Measurements from ENCODE around the gene SHB. TPM values are rescaled to one million over a fixed set of nuclear protein-coding genes. Genes with fewer than 3 reads are reported as not detected.

The SHB gene
- total and polyA plus RNA-seq, 2 of the 8 experiments (the other 6 are each of a cell fraction or from before 2014, with no cell fraction given), result 4.1 to 12.6 TPM

DNA sequence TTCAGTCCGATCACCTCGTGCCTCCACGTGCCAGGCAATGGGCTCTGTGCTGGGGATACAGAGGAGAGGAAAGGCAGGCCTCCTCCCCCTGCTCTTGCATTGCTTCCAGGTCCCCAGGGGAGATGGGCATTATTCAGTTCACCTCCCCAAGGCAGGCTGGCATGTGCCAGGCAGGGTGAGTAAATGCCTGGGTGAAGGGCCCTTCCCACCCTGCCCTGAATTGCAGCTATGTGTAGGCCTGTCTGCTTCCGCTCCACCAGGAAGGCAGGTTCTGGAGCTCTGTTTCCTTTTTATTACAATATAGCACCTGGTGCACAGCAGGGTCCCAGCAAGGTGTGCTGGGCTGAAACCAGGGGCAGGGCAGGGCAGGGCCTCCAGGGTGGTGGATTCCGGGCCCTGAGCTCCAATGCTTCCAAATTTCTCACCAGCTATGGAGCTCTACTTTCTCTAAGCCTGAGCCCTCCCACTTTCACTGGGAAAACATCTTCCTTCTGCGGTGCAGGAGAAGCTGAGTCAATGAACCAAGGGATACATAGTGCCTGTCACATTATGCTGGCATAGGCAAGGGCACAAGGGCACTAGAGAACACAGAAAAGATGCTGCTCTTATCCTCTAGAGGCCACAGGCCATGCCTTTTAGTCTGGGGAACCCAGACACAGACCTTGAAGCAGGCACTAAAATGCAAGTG lies 42.0 kb downstream of the SHB start (continued):
- TF ChIP-seq, protein P1, sequence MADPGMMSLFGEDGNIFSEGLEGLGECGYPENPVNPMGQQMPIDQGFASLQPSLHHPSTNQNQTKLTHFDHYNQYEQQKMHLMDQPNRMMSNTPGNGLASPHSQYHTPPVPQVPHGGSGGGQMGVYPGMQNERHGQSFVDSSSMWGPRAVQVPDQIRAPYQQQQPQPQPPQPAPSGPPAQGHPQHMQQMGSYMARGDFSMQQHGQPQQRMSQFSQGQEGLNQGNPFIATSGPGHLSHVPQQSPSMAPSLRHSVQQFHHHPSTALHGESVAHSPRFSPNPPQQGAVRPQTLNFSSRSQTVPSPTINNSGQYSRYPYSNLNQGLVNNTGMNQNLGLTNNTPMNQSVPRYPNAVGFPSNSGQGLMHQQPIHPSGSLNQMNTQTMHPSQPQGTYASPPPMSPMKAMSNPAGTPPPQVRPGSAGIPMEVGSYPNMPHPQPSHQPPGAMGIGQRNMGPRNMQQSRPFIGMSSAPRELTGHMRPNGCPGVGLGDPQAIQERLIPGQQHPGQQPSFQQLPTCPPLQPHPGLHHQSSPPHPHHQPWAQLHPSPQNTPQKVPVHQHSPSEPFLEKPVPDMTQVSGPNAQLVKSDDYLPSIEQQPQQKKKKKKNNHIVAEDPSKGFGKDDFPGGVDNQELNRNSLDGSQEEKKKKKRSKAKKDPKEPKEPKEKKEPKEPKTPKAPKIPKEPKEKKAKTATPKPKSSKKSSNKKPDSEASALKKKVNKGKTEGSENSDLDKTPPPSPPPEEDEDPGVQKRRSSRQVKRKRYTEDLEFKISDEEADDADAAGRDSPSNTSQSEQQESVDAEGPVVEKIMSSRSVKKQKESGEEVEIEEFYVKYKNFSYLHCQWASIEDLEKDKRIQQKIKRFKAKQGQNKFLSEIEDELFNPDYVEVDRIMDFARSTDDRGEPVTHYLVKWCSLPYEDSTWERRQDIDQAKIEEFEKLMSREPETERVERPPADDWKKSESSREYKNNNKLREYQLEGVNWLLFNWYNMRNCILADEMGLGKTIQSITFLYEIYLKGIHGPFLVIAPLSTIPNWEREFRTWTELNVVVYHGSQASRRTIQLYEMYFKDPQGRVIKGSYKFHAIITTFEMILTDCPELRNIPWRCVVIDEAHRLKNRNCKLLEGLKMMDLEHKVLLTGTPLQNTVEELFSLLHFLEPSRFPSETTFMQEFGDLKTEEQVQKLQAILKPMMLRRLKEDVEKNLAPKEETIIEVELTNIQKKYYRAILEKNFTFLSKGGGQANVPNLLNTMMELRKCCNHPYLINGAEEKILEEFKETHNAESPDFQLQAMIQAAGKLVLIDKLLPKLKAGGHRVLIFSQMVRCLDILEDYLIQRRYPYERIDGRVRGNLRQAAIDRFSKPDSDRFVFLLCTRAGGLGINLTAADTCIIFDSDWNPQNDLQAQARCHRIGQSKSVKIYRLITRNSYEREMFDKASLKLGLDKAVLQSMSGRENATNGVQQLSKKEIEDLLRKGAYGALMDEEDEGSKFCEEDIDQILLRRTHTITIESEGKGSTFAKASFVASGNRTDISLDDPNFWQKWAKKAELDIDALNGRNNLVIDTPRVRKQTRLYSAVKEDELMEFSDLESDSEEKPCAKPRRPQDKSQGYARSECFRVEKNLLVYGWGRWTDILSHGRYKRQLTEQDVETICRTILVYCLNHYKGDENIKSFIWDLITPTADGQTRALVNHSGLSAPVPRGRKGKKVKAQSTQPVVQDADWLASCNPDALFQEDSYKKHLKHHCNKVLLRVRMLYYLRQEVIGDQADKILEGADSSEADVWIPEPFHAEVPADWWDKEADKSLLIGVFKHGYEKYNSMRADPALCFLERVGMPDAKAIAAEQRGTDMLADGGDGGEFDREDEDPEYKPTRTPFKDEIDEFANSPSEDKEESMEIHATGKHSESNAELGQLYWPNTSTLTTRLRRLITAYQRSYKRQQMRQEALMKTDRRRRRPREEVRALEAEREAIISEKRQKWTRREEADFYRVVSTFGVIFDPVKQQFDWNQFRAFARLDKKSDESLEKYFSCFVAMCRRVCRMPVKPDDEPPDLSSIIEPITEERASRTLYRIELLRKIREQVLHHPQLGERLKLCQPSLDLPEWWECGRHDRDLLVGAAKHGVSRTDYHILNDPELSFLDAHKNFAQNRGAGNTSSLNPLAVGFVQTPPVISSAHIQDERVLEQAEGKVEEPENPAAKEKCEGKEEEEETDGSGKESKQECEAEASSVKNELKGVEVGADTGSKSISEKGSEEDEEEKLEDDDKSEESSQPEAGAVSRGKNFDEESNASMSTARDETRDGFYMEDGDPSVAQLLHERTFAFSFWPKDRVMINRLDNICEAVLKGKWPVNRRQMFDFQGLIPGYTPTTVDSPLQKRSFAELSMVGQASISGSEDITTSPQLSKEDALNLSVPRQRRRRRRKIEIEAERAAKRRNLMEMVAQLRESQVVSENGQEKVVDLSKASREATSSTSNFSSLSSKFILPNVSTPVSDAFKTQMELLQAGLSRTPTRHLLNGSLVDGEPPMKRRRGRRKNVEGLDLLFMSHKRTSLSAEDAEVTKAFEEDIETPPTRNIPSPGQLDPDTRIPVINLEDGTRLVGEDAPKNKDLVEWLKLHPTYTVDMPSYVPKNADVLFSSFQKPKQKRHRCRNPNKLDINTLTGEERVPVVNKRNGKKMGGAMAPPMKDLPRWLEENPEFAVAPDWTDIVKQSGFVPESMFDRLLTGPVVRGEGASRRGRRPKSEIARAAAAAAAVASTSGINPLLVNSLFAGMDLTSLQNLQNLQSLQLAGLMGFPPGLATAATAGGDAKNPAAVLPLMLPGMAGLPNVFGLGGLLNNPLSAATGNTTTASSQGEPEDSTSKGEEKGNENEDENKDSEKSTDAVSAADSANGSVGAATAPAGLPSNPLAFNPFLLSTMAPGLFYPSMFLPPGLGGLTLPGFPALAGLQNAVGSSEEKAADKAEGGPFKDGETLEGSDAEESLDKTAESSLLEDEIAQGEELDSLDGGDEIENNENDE (IDR thresholded peaks at IDR 0.05; ENCODE audit: insufficient replicate concordance, low read length), result no peak
- TF ChIP-seq, protein P2, sequence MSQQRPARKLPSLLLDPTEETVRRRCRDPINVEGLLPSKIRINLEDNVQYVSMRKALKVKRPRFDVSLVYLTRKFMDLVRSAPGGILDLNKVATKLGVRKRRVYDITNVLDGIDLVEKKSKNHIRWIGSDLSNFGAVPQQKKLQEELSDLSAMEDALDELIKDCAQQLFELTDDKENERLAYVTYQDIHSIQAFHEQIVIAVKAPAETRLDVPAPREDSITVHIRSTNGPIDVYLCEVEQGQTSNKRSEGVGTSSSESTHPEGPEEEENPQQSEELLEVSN (IDR thresholded peaks at IDR 0.05), result no peak
- no peak for TF ChIP-seq GABPA (IDR thresholded peaks at IDR 0.05; ENCODE audit: borderline replicate concordance, insufficient read depth, low read length)
- no peak for TF ChIP-seq JUN (IDR thresholded peaks at IDR 0.05; ENCODE audit: low read depth, low read length)
- TF ChIP-seq RXRA (IDR thresholded peaks at IDR 0.05; ENCODE audit: insufficient read depth, low read depth, low read length), result no peak
- TF ChIP-seq SP4 (IDR thresholded peaks at IDR 0.05; ENCODE audit: low read length), result no peak
- no peak for TF ChIP-seq SIN3A (conservative IDR thresholded peaks at IDR 0.05 in 1 of 2, IDR thresholded peaks at IDR 0.05 in 1 of 2; ENCODE audit: low read depth in 1 of 2, low read length in 2 of 2)
- TF ChIP-seq RAD21 (IDR thresholded peaks at IDR 0.05 in 1 of 2, conservative IDR thresholded peaks at IDR 0.05 in 1 of 2; ENCODE audit: low read depth in 2 of 2, low read length in 2 of 2), result no peak
- no peak for TF ChIP-seq CHD1 (IDR thresholded peaks at IDR 0.05; ENCODE audit: low read depth, low read length)
